ENCODE data around the gene MT2A. TPM values are rescaled to one million over a fixed set of nuclear protein-coding genes. Genes with fewer than 3 reads are reported as not detected.

The MT2A gene
- total and polyA plus RNA-seq, 12 donors: 43.8 to 6,828 (median 557) TPM

GRCh38 chr16:56604966-56605365 lies 3.4 kb upstream of the MT2A start:
- intact Hi-C loops (cut with DNase I): loop anchor here (5.0 to 10.0 kb wide), 4 partner anchors 82 to 100 kb away; no protein-coding TSS in a partner anchor

GRCh38 chr16:56605475-56605874 lies 2.9 kb upstream of the MT2A start:
- intact Hi-C loops (cut with DNase I): loop anchor here in 1 of 2 donors (10.0 kb wide), 1 partner anchor 99 kb away; no protein-coding TSS in a partner anchor
- no peaks in the 10 kb centered on the region for H3K9me3 ChIP-seq (replicated peaks in 1 of 3)
- 50 to 83% (median 64%) methylated on average over 1 of the region's 1 CpG for WGBS, 4 donors
- peak overlapping the region; percentile 90 to 100 (median 99) for H3K27ac ChIP-seq
- H3K27me3 ChIP-seq: no peaks in the 10 kb centered on the region
- H3K4me3 ChIP-seq: no peak overlapping the region
- TF ChIP-seq CTCF (IDR thresholded peaks at IDR 0.05) (no peak), POLR2A (IDR thresholded peaks at IDR 0.05) (no peak)
- H3K36me3 ChIP-seq (replicated peaks in 1 of 2): no peaks in the 10 kb centered on the region
- peaks cover 33 to 37% of the 10 kb centered on the region in 2 donors for H3K4me1 ChIP-seq (replicated peaks in 1 of 2)
- peak in 1 of 7 donors; percentile 9 for DNase-seq

More at GRCh38 chr16:56604966-56605365, 3.4 kb upstream of the MT2A start:
- Histone ChIP-seq H3K4me3 (no peak overlapping the region), H3K9me3 (replicated peaks in 1 of 3) (no peaks in the 10 kb centered on the region), H3K4me1 (replicated peaks in 1 of 2) (peaks cover 28 to 32% of the 10 kb centered on the region in 2 donors), H3K27ac (peak overlapping the region; percentile 13 to 100 (median 99)), H3K36me3 (replicated peaks in 1 of 2) (no peaks in the 10 kb centered on the region), H3K27me3 (no peaks in the 10 kb centered on the region)
- WGBS, 4 donors: 87 to 95% (median 89%) methylated on average over 3 to 4 of the region's 4 CpGs
- DNase-seq: peak in 1 of 7 donors; percentile 21
- TF ChIP-seq CTCF (IDR thresholded peaks at IDR 0.05): no peak
- TF ChIP-seq POLR2A (IDR thresholded peaks at IDR 0.05): no peak

- TF ChIP-seq POLR2A (IDR thresholded peaks at IDR 0.05) (no peak), CTCF (IDR thresholded peaks at IDR 0.05) (no peak)
- Histone ChIP-seq H3K27ac (peak overlapping the region; percentile 90 to 100 (median 99)), H3K27me3 (no peaks in the 10 kb centered on the region), H3K4me1 (replicated peaks in 1 of 2) (peaks cover 39 to 43% of the 10 kb centered on the region in 2 donors), H3K9me3 (replicated peaks in 1 of 3) (no peaks in the 10 kb centered on the region), H3K36me3 (replicated peaks in 1 of 2) (no peaks in the 10 kb centered on the region), H3K4me3 (no peak overlapping the region)
- 28 to 37% (median 29%) methylated on average over 3 of the region's 3 CpGs for WGBS, 4 donors
- intact Hi-C loops (cut with DNase I): loop anchor here in 1 of 2 donors (10.0 kb wide), 1 partner anchor 99 kb away; no protein-coding TSS in a partner anchor
- peak in 5 of 7 donors; percentile 74 to 86 (median 78) for DNase-seq
Observed at GRCh38 chr16:56606071-56606475, 2.3 kb upstream of the MT2A start.

DNA sequence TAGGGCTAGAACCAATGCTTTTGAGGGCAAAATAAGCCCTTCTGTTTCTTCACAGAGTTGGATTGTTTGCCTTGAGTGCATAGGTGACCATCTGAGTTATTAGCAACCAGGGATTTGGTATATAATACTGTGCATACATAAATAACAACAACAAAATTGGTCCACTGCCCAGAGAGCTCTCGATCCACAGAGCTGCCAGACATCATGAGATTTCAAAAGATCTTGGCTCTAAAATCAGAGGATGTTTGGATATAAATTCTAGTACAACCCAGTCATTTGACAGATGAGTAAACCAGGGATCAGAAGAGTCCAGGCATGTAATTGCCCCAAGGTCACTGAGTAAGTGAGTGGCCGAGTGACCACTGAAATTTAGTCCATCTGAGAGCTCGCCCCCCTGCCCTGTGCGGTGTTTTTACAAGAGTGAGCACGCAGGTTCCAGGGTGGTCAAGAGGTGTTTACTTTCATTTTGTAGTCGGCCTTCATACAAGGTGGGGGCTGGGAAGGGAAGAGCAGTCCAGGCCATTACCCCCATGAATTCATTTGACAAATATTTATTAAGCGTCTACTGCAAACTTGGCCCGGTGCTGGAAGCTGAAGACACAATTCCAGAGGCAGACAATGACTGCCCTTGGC lies 1.8 kb upstream of the MT2A start:
- Histone ChIP-seq H3K36me3 (replicated peaks in 1 of 2) (no peaks in the 10 kb centered on the region), H3K9me3 (replicated peaks in 1 of 3) (no peaks in the 10 kb centered on the region), H3K27me3 (no peaks in the 10 kb centered on the region), H3K4me3 (peak overlapping the region in 1 of 4 donors; percentile 62), H3K4me1 (replicated peaks in 1 of 2) (peaks cover 44 to 48% of the 10 kb centered on the region in 2 donors), H3K27ac (peak overlapping the region; percentile 90 to 100 (median 99))
- peak; percentile 75 to 91 (median 87) for DNase-seq
- intact Hi-C loops (cut with DNase I): loop anchor here in 1 of 2 donors (10.0 kb wide), 1 partner anchor 98 kb away; no protein-coding TSS in a partner anchor
- TF ChIP-seq POLR2A (IDR thresholded peaks at IDR 0.05): peak in 1 of 2 donors; percentile 50
- no peak for TF ChIP-seq CTCF (IDR thresholded peaks at IDR 0.05)
- WGBS, 4 donors: 20 to 34% (median 25%) methylated on average over 8 of the region's 8 CpGs
